Natural killer cell (primary cell): ENCODE results near the gene MT1B. TPM values are rescaled to one million over a fixed set of nuclear protein-coding genes. Genes with fewer than 3 reads are reported as not detected.

Source experiments
- ATAC-seq, 3 donors: fragments of 150-1000 bp in 2 of 3; fragments of 200-7000 bp in 1 of 3; cut with Tn5 transposase; 1 replicate in 1 of 3; 2 replicates in 2 of 3; pipeline ENCODE4 v1.10.0; 2021; ENCODE audit warnings: mild to moderate bottlenecking in 2 of 3, moderate library complexity in 2 of 3
- DNase-seq, 2 donors: peaks; one replicate each; pipeline versions ENCODE4 v3.0.0 to v3.0.0-alpha.2; 2013 to 2021; ENCODE audit warnings: mixed read lengths in 1 of 2
- H3K27ac ChIP-seq: one replicate; pipeline ENCODE4 v1.5.1; 2013; ENCODE audit warnings: mild to moderate bottlenecking, low read length
- H3K27me3 ChIP-seq: one replicate; pipeline ENCODE4 v1.6.1; 2013; ENCODE audit warnings: low read length; ENCODE audit not compliant: control insufficient read depth, insufficient read depth
- H3K36me3 ChIP-seq: one replicate; pipeline ENCODE4 v1.6.1; 2013; ENCODE audit warnings: low read length; ENCODE audit not compliant: control insufficient read depth, insufficient read depth
- H3K4me1 ChIP-seq: one replicate; pipeline ENCODE4 v1.6.1; 2013; ENCODE audit warnings: low read length; ENCODE audit not compliant: control insufficient read depth, insufficient read depth
- H3K4me3 ChIP-seq: one replicate; pipeline ENCODE4 v1.5.1; 2013; ENCODE audit warnings: low read length
- H3K9me3 ChIP-seq: one replicate; pipeline ENCODE4 v1.6.1; 2013; ENCODE audit warnings: low read length; ENCODE audit not compliant: control insufficient read depth, insufficient read depth
- H3K27ac Mint-ChIP-seq, 2 donors: one replicate each; pipeline ENCODE4 v1.8.0; 2022; ENCODE audit warnings: mild to moderate bottlenecking in 2 of 2, mixed read lengths in 2 of 2, moderate library complexity in 1 of 2
- H3K27me3 Mint-ChIP-seq, 2 donors: one replicate each; pipeline ENCODE4 v1.8.0; 2022; ENCODE audit warnings: low read depth in 2 of 2, mixed read lengths in 2 of 2
- H3K36me3 Mint-ChIP-seq: one replicate; pipeline ENCODE4 v1.8.0; 2022; ENCODE audit warnings: mixed read lengths
- H3K4me1 Mint-ChIP-seq, 2 donors: one replicate each; pipeline ENCODE4 v1.8.0; 2022; ENCODE audit warnings: mixed read lengths in 2 of 2
- H3K4me3 Mint-ChIP-seq: one replicate; pipeline ENCODE4 v1.8.0; 2022; ENCODE audit warnings: mild to moderate bottlenecking, moderate library complexity, mixed read lengths
- H3K9me3 Mint-ChIP-seq, 2 donors: one replicate each; pipeline ENCODE4 v1.8.0; 2022; ENCODE audit warnings: mixed read lengths in 2 of 2
- WGBS: methylation state at CpG from one replicate; pipeline ENCODE4 v1.1.7; 2013; ENCODE audit warnings: missing lambda C conversion rate; ENCODE audit not compliant: insufficient coverage; 5-methylcytosine and 5-hydroxymethylcytosine counted together
- intact Hi-C: fragments of 100-400 bp; cut with micrococcal nuclease; formaldehyde crosslinking; loops from one replicate; pipeline ENCODE4 v1.14.2; 2022
- total RNA-seq, 4 donors: library from RNA; stranded (reverse); fragments of 120-200 nt in 1 of 4; gene quantifications; one replicate each; pipeline versions ENCODE4 v1.2.3 to v1.2.4, GENCODE V29; 2013 to 2022
- TF ChIP-seq, protein P1 (sequence below): fragments of 200-600 bp; IDR thresholded peaks from one replicate; pipeline ENCODE4 v1.8.0; 2022; ENCODE audit warnings: antibody characterized with exemption

Gene MT1B
- total RNA-seq, 3 donors from 2014 or later (not counting 1 experiment from before 2014, with no cell fraction given), result not detected

DNA sequence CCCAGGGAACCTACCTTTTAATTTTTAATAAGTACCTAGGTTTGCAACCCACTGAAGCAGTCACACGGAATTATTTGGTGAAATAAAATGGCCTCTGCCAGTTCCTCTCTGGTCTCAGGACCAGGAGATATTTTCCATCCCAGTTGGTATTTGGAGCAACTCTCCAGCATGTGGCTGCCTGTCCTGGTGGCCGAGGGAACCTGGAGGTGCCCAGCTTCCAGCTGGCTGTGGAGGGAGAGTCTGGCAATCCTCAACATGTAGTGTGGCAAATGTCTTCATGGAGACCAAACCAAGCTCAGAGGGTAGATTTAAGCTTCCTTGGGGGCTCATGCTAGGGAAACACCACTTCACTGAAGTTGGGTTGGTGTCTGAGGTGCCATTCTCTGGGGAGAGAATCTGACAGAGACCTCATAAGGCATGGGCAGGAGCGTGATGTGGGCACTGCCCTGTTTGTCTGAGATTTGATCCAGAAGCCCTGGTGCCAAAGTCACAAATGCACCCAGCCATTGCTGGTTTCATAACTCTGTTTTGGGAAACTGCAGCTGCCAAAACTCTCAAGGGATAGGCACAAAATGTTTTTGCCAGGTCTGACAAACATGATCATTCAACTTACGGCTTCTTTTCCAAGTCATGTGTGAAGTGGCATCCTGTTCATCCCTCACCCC, 33.4 kb downstream of the MT1B start:
- H3K27me3 Mint-ChIP-seq, result peaks cover 0 to 14% of the 10 kb centered on the region in 2 donors
- H3K9me3 ChIP-seq, result no peaks in the 10 kb centered on the region
- H3K36me3 ChIP-seq, result no peaks in the 10 kb centered on the region
- peaks cover 20% of the 10 kb centered on the region for H3K4me1 ChIP-seq
- TF ChIP-seq, protein P1, sequence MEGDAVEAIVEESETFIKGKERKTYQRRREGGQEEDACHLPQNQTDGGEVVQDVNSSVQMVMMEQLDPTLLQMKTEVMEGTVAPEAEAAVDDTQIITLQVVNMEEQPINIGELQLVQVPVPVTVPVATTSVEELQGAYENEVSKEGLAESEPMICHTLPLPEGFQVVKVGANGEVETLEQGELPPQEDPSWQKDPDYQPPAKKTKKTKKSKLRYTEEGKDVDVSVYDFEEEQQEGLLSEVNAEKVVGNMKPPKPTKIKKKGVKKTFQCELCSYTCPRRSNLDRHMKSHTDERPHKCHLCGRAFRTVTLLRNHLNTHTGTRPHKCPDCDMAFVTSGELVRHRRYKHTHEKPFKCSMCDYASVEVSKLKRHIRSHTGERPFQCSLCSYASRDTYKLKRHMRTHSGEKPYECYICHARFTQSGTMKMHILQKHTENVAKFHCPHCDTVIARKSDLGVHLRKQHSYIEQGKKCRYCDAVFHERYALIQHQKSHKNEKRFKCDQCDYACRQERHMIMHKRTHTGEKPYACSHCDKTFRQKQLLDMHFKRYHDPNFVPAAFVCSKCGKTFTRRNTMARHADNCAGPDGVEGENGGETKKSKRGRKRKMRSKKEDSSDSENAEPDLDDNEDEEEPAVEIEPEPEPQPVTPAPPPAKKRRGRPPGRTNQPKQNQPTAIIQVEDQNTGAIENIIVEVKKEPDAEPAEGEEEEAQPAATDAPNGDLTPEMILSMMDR, result no peak
- H3K9me3 Mint-ChIP-seq, result no peaks in the 10 kb centered on the region
- 86% methylated on average over 3 of the region's 4 CpGs for WGBS
- H3K4me1 Mint-ChIP-seq, result peaks cover 9 to 17% of the 10 kb centered on the region in 2 donors
- DNase-seq (no peak), ATAC-seq (no peak)
- no peaks in the 10 kb centered on the region for H3K36me3 Mint-ChIP-seq
- no peak overlapping the region for H3K4me3 Mint-ChIP-seq
- H3K27me3 ChIP-seq, result no peaks in the 10 kb centered on the region
- H3K27ac ChIP-seq, result no peak overlapping the region
- no peak overlapping the region for H3K27ac Mint-ChIP-seq
- intact Hi-C loops, result no loop called here
- no peak overlapping the region for H3K4me3 ChIP-seq

DNA sequence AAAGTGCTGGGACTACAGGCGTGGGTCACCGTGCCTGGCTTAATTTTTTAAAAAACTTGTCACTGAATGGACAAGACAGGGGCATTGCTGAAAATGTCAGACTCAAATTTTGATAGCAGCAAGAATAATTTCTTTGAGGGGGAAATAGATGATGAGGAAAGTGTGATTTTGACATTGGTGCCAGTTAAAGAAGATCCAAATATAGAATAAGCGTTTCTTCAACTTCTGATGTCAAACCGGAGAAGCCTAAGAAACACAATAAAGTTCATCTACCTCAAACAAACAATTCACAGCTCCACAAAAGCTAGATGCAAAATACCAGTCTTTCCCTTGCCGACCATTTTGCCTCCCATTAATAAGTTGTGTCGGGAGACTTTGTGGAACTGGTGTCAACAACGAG, 35.1 kb downstream of the MT1B start:
- intact Hi-C loops, result no loop called here
- Histone ChIP-seq H3K36me3 (no peaks in the 10 kb centered on the region), H3K27me3 (no peaks in the 10 kb centered on the region), H3K9me3 (no peaks in the 10 kb centered on the region), H3K27ac (no peak overlapping the region), H3K4me1 (peaks cover 17% of the 10 kb centered on the region), H3K4me3 (no peak overlapping the region)
- H3K27me3 Mint-ChIP-seq, result peaks cover 7 to 20% of the 10 kb centered on the region in 2 donors
- WGBS, result 85% methylated on average over 7 of the region's 7 CpGs
- TF ChIP-seq, protein P1, result no peak
- H3K36me3 Mint-ChIP-seq, result no peaks in the 10 kb centered on the region
- no peaks in the 10 kb centered on the region for H3K9me3 Mint-ChIP-seq
- no peak for DNase-seq
- ATAC-seq, result no peak
- no peak overlapping the region for H3K27ac Mint-ChIP-seq
- no peak overlapping the region for H3K4me3 Mint-ChIP-seq
- H3K4me1 Mint-ChIP-seq, result peaks cover 3 to 11% of the 10 kb centered on the region in 2 donors

DNA sequence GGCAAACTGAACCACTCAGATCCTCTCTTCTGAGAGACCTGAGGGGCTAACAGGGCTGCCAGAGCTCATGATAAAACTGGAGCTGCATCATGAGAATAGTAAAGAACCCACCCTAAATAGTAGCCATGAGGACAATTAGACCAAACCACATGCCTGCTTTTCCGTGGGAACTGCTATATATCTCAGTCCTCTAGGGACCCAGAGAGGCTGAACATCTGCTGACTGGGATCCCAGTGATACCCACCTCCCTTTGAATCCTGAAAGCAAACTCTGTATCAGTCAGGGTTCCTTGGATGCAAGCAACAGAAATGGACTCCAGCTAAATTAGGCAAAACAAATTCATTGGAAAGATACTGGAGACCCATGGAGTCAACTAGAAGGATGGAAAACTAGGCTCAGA, 37.1 kb downstream of the MT1B start:
- Histone ChIP-seq H3K27ac (no peak overlapping the region), H3K4me1 (no peaks in the 10 kb centered on the region), H3K9me3 (no peaks in the 10 kb centered on the region), H3K4me3 (no peak overlapping the region), H3K36me3 (no peaks in the 10 kb centered on the region), H3K27me3 (no peaks in the 10 kb centered on the region)
- peaks cover 7 to 20% of the 10 kb centered on the region in 2 donors for H3K27me3 Mint-ChIP-seq
- no peaks in the 10 kb centered on the region for H3K36me3 Mint-ChIP-seq
- TF ChIP-seq, protein P1, result no peak
- H3K9me3 Mint-ChIP-seq, result no peaks in the 10 kb centered on the region
- no peak overlapping the region for H3K27ac Mint-ChIP-seq
- no peak for ATAC-seq
- DNase-seq, result no peak
- no peak overlapping the region for H3K4me3 Mint-ChIP-seq
- 52% methylated on average over 1 of the region's 1 CpG for WGBS
- intact Hi-C loops, result no loop called here
- H3K4me1 Mint-ChIP-seq, result no peaks in the 10 kb centered on the region

DNA sequence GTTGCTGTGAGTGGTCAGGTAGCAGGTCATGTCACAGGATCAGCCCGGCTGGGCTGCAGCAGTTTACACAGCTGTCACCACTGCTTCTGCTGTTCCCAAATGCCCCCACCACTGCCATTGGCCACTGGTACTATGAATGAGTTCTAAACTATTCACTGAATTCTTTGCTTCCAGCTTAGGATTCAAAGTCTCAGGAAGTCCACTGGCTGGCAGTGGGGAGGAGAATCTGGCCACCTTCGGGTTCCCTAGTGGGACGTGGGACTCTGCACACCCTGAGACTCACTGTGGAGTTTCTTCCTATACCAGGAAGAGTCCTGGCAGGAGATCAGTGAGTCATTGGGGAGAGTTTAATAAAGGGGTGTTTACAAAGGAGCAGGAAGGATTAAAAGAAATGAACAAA, 37.5 kb downstream of the MT1B start:
- 82% methylated on average over 3 of the region's 3 CpGs for WGBS
- H3K27ac ChIP-seq, result no peak overlapping the region
- H3K4me3 ChIP-seq, result no peak overlapping the region
- no peaks in the 10 kb centered on the region for H3K36me3 Mint-ChIP-seq
- H3K9me3 Mint-ChIP-seq, result no peaks in the 10 kb centered on the region
- no peak overlapping the region for H3K4me3 Mint-ChIP-seq
- ATAC-seq, result no peak
- intact Hi-C loops, result no loop called here
- no peaks in the 10 kb centered on the region for H3K4me1 Mint-ChIP-seq
- no peak overlapping the region for H3K27ac Mint-ChIP-seq
- TF ChIP-seq, protein P1, result no peak
- H3K27me3 ChIP-seq, result no peaks in the 10 kb centered on the region
- no peaks in the 10 kb centered on the region for H3K4me1 ChIP-seq
- no peak for DNase-seq
- H3K9me3 ChIP-seq, result no peaks in the 10 kb centered on the region
- H3K36me3 ChIP-seq, result no peaks in the 10 kb centered on the region
- H3K27me3 Mint-ChIP-seq, result peaks cover 7 to 20% of the 10 kb centered on the region in 2 donors
